GM10248 (cell line): ENCODE data around the gene PTPRN2.

ENCODE experiments used
- CTCF ChIA-PET: fragments of 300-600 bp; sonication (Branson Sonifier 250); formaldehyde crosslinking; extraction: SDS; loops from one replicate; lab custom pipeline; 2021; ENCODE audit warnings: antibody characterized with exemption; lab: Yijun Ruan, JAX
- POLR2A ChIA-PET: fragments of 350-650 bp; sonication (Branson Sonifier 250); formaldehyde crosslinking; extraction: SDS; loops from one replicate; lab custom pipeline; 2020; ENCODE audit warnings: antibody characterized with exemption; lab: Yijun Ruan, JAX
- DNase-seq: peaks from one replicate; pipeline ENCODE4 v3.0.0; 2012; ENCODE audit errors: extremely low spot score
- TF ChIP-seq, protein P1 (sequence below): IDR thresholded peaks from 2 replicates; pipeline ENCODE4 v1.5.1; 2012; ENCODE audit warnings: mild to moderate bottlenecking, low read depth; ENCODE audit errors: extremely low read depth, missing control alignments, control extremely low read depth

Gene PTPRN2

DNA sequence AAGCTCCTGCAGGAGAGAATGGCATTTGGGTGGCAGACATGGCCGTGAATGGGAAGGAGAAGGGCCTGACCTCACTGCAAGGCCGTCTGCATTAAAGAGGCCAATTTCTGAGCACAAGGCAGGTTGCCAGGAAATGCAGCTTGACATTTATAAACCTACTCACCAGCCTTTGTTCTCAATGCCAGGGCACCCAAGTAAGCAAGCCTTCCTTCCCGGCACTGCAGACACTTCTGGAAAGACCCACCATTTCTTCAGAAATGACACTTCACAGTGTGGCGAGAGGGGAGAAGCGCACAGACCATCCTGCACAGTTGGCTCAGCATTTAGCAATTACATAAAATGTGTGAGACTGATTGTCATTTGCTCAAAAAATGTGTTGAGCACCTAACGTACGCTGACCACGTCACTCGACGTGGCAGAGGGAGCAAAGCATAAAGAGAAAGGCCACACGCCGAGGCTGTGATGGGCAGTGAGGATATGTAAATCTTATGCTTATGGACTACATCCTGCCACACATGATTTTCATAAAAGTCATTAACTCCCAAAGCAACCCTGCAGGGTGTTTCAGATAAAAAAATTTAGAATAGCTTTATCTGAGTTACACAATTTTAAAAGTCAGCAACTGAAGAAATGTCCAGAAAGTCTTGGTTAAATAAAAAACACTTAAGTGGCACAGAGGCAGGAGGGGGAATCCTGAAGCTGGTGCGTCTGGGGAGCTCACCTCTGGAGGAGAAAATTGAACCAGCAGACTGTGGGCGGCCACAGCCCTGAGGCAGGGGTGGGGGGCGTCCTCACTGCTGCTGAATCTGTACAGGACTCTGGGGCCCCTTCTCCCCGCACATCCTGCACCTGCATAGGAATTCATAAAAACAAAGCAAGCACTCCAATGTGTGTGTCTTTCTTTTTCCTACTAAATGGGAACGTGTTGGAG is 543.8 kb downstream of the PTPRN2 start:
- POLR2A ChIA-PET, result no interaction called here
- CTCF ChIA-PET, result interaction anchor here (1.5 kb wide), 1 partner anchor 9 kb away, joined by 3 read pairs; no protein-coding TSS in a partner anchor
- TF ChIP-seq, protein P1, sequence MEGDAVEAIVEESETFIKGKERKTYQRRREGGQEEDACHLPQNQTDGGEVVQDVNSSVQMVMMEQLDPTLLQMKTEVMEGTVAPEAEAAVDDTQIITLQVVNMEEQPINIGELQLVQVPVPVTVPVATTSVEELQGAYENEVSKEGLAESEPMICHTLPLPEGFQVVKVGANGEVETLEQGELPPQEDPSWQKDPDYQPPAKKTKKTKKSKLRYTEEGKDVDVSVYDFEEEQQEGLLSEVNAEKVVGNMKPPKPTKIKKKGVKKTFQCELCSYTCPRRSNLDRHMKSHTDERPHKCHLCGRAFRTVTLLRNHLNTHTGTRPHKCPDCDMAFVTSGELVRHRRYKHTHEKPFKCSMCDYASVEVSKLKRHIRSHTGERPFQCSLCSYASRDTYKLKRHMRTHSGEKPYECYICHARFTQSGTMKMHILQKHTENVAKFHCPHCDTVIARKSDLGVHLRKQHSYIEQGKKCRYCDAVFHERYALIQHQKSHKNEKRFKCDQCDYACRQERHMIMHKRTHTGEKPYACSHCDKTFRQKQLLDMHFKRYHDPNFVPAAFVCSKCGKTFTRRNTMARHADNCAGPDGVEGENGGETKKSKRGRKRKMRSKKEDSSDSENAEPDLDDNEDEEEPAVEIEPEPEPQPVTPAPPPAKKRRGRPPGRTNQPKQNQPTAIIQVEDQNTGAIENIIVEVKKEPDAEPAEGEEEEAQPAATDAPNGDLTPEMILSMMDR, result no peak
- DNase-seq, result no peak

DNA sequence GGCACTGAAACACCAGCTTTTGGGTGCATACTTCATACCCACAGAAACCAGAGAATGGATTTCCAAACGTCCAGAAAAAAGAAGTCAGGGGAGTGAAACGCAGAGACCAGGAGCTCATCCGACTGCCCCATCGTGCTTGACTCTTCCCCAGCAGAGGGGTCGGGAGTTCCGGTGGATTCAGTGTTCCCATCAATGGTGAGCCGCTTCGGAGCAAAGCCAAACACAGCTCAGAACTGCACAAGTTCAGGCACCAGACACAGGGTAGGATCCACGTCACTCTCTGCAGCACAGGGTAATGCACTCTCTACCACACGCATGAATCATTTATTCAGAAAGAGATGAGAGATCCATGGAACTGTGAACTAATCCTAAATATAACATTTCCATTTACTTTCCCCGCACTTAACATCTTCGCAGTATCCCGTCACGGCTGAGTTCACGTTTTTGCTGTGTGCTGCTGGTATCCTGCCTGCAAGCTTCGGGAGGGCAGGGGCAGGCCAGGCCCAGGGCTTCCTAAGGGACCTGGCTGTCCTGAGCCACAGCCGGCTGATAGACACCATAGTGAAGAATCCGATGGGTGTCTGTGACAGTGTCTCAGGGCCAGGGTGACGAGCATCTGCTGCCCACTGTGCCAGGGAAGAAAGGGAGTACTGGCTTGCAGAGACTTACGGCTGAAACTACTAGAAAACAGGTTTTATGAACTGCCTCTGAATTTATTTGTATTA is 545.3 kb downstream of the PTPRN2 start:
- TF ChIP-seq, protein P1, result no peak
- CTCF ChIA-PET, result no interaction called here
- DNase-seq, result no peak
- POLR2A ChIA-PET, result no interaction called here

GRCh38 chr7:158040199-158040598 is 547.4 kb downstream of the PTPRN2 start:
- ChIA-PET CTCF (no interaction called here), POLR2A (no interaction called here)
- DNase-seq, result no peak
- TF ChIP-seq, protein P1, result no peak

DNA sequence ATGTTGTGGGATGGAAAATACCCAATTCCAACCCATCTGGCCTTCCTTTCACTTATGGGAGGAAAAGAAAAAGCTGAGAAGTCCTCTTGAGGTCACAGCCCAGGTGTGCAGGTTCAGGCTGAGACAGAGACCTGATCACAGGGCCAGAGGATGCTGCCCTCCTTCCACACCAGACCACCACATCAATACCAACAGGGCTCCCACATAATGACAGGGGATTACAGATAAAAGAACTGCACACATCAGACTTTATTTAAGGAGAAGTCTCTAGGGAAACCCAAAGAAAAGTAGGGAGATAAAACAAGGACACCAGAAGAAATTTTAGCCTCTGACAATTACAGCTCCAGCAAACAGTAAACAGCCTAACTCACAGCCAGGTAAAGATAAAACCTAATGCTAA is 548.4 kb downstream of the PTPRN2 start:
- DNase-seq, result no peak
- ChIA-PET CTCF (no interaction called here), POLR2A (no interaction called here)

GRCh38 chr7:158037211-158037610 is 550.4 kb downstream of the PTPRN2 start:
- DNase-seq, result no peak
- TF ChIP-seq, protein P1, result no peak
- ChIA-PET CTCF (no interaction called here), POLR2A (no interaction called here)

More for the DNA sequence above, 548.4 kb downstream of the PTPRN2 start:
- TF ChIP-seq, protein P1, result no peak

DNA sequence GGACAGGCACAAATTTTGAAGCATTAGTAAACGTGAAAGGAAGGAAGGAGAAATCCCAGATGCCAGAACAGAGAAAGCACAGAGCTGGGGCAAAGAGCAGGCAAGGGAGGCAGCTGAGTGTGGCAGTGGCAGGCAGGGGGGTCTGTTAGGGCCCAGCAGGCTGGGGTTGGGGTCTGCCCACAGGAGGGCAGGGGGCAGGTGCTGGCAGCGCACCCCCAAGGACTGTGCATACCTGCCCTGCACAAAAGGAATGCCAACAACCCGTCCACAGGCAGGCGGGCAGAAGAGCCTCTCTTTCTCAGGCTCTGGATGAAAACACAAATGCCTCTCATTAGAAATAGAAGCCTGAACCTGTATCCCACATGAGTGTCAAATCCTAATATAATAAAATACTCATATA is 552.3 kb downstream of the PTPRN2 start:
- TF ChIP-seq, protein P1, result no peak
- ChIA-PET CTCF (interaction anchor here (1.0 kb wide), 1 partner anchor 9 kb away, joined by 3 read pairs; no protein-coding TSS in a partner anchor), POLR2A (no interaction called here)
- no peak for DNase-seq
